Measurements from ENCODE around the gene TACC2. TPM values are rescaled to one million over a fixed set of nuclear protein-coding genes. Genes with fewer than 3 reads are reported as not detected.
"Not testable (repeated sequence)": the region's sequence is repeated elsewhere in the genome, so short reads cannot be mapped to it uniquely, and the experiment has no call there.

The TACC2 gene
- total RNA-seq, 2 donors from 2014 or later = 247 to 286 TPM

DNA sequence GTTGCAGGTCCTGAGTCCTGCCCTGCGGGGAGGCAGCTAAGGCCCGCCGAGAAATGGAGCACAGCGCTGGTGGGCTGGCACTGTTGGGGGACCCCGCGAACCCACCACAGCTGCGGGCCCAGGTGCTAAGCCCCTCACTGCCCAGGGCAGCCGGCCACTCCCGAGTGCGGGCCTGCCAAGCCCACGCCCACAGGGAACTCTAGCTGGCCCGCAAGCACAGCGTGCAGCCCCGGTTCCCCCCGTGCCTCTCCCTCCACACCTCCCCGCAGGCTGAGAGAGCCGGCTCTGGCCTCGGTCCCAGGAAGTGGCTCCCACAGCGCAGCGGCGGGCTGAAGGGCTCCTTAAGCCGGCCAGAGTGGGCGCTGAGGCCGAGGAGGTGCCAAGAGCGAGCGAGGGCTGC lies 10.5 kb upstream of the TACC2 start:
- no peak for TF ChIP-seq CTCF (IDR thresholded peaks at IDR 0.05)
- H3K27me3 ChIP-seq = no peaks in the 10 kb centered on the region
- H3K9me3 ChIP-seq = no peaks in the 10 kb centered on the region
- no peak overlapping the region for H3K4me3 ChIP-seq
- H3K36me3 ChIP-seq = no peaks in the 10 kb centered on the region
- DNase-seq (ENCODE audit: low spot score) = no peak
- peaks cover 0 to 16% of the 10 kb centered on the region in 2 donors for H3K4me1 ChIP-seq
- no peak overlapping the region for H3K27ac ChIP-seq

DNA sequence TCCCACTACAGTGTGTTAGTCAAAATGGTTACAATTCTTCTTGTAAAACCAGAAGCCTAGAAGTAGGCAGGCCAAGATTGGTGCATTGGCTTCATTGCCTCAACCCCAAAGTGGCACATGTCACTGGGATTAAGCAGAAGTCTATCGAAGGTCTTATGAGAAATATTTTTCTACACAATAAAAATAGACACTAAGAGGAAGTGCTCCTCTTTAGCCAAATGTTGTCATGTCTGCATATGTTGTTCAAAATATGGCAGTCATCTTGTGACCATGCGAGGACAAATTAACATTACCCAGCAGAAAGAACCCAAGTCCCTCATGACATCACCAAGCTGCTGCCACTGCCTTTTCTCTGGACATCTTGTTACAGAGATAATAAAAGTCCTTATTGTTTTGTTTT lies 7.6 kb upstream of the TACC2 start:
- H3K9me3 ChIP-seq = peaks cover 0 to 10% of the 10 kb centered on the region in 2 donors
- no peak overlapping the region for H3K4me3 ChIP-seq
- TF ChIP-seq CTCF (IDR thresholded peaks at IDR 0.05) = no peak
- no peaks in the 10 kb centered on the region for H3K27me3 ChIP-seq
- no peak overlapping the region for H3K27ac ChIP-seq
- H3K36me3 ChIP-seq = no peaks in the 10 kb centered on the region
- no peak for DNase-seq (ENCODE audit: low spot score)
- no peaks in the 10 kb centered on the region for H3K4me1 ChIP-seq

DNA sequence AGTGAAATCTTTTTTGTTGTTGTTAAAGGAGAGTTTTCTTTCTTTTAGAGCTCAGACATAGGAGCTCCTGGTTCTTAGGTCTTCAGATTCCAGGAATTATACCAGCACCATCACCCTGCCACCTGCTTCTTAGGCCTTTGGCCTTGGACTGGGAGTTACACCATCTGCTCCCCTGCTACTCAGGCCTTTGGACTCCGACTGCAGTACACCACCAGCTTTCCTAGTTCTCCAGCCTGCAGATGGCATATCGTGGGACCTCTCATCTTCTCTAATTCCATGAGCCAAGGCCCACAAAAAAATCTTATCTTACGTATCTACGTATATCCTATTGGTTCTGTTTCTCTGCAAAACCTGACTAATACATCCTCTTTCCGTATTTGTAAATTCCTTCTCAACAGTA lies 5.1 kb upstream of the TACC2 start:
- Histone ChIP-seq H3K4me3 (no peak overlapping the region), H3K4me1 (no peaks in the 10 kb centered on the region), H3K36me3 (no peaks in the 10 kb centered on the region), H3K9me3 (peaks cover 0 to 10% of the 10 kb centered on the region in 2 donors), H3K27ac (no peak overlapping the region), H3K27me3 (no peaks in the 10 kb centered on the region)
- no peak for TF ChIP-seq CTCF (IDR thresholded peaks at IDR 0.05)
- no peak for DNase-seq (ENCODE audit: low spot score)

GRCh38 chr10:121984463-121984862 lies 4.5 kb upstream of the TACC2 start:
- H3K4me3 ChIP-seq = no peak overlapping the region
- H3K27me3 ChIP-seq = no peaks in the 10 kb centered on the region
- peaks cover 0 to 10% of the 10 kb centered on the region in 2 donors for H3K9me3 ChIP-seq
- H3K36me3 ChIP-seq = no peaks in the 10 kb centered on the region
- no peaks in the 10 kb centered on the region for H3K4me1 ChIP-seq
- no peak overlapping the region for H3K27ac ChIP-seq
- no peak for TF ChIP-seq CTCF (IDR thresholded peaks at IDR 0.05)
- no peak for DNase-seq (ENCODE audit: low spot score)

- Histone ChIP-seq H3K27ac (peak overlapping the region; percentile 15 to 74), H3K9me3 (no peaks in the 10 kb centered on the region), H3K4me1 (peaks cover 0 to 13% of the 10 kb centered on the region in 2 donors), H3K27me3 (no peaks in the 10 kb centered on the region), H3K36me3 (no peaks in the 10 kb centered on the region), H3K4me3 (no peak overlapping the region)
- DNase-seq (ENCODE audit: low spot score) = no peak
- no peak for TF ChIP-seq CTCF (IDR thresholded peaks at IDR 0.05)
Observed at GRCh38 chr10:121990015-121990677, 1.2 kb downstream of the TACC2 start.

- not testable (repeated sequence) for H3K27ac ChIP-seq; H3K36me3 ChIP-seq; H3K9me3 ChIP-seq; H3K4me3 ChIP-seq; DNase-seq (ENCODE audit: low spot score); H3K27me3 ChIP-seq
- H3K4me1 ChIP-seq = peaks cover 0 to 15% of the 10 kb centered on the region in 2 donors
Observed at GRCh38 chr10:121991727-121992126, 2.8 kb downstream of the TACC2 start.
